ENCODE data around the gene EFNA2.

EFNA2 gene

GRCh38 chr19:1264801-1265614, 20.7 kb upstream of the EFNA2 start:
- Mint-ChIP-seq H3K27me3 (no peaks in the 10 kb centered on the region), H3K27ac (peak overlapping the region; percentile 70), H3K4me3 (peak overlapping the region; percentile 59), H3K4me1 (peaks cover 48% of the 10 kb centered on the region), H3K36me3 (peaks cover under 1% of the 10 kb centered on the region), H3K9me3 (no peaks in the 10 kb centered on the region)

DNA sequence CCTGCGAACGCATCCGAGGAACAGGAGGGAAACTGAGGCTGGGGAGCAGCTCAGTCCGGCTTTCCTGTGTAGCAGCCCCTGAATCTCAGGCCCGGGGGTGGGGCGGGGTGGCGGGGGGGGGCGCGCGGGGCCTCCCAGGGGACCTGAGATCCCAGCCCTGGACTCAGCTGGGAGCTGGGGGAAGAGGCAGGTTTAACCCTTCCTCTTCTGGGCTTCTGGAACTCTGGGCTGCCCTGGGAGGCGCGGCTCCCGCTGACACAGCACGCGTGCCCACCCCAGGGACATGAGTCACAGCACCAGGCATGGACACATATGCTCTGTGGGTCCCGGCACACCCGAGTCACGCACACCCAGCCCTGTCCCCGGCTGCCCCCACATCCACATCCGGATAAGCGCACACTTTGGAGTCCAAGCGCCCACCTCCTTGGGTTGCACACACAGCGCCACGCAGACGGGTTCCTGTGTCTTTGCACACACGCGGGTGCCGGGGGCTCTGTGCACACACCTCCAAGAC, 20.0 kb upstream of the EFNA2 start:
- H3K4me1 Mint-ChIP-seq: peaks cover 54% of the 10 kb centered on the region
- peak overlapping the region; percentile 23 for H3K27ac Mint-ChIP-seq
- H3K36me3 Mint-ChIP-seq: peaks cover 5% of the 10 kb centered on the region
- H3K4me3 Mint-ChIP-seq: peak overlapping the region; percentile 23
- H3K9me3 Mint-ChIP-seq: no peaks in the 10 kb centered on the region
- H3K27me3 Mint-ChIP-seq: no peaks in the 10 kb centered on the region

DNA sequence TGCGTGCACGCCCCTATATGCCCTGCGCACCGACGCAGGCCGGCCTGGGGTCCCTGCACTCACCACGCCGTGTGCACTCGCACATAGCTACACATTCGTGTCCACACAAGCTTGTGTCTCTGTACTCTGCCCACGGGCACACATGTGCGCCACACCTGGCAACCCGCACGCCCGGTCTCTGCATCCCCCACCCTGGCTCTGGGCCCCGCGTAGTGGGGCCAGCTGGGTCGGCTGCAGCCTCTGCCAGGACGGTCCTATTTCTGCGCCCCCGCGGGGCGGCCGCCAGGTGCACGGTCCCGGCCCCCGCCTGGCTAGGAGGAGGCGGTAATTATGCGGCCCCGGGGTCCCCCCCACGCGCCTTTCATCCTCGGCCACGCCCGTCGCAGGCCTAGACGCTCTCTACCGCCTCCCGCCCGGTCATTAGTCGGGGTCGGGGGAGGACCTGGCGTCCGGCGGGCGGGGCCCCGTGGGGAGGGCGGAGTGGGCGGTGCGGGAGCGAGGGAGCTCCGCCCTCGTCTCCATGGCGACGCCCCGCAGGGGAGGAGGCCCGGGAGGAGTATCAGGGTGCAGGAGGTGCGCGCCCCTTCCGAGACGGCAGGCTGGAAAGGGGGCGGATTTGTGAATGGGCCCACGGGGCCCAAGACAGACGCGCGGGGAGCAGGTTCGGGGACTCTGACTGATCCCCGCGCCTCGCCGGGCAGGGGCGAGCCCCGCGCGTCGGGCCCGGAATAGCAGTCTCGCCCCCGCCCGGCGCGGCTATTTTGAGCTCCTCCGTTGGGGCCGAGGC, 19.4 kb upstream of the EFNA2 start:
- H3K4me1 Mint-ChIP-seq: peaks cover 59% of the 10 kb centered on the region
- peak overlapping the region; percentile 23 for H3K4me3 Mint-ChIP-seq
- H3K36me3 Mint-ChIP-seq: peaks cover 11% of the 10 kb centered on the region
- H3K27me3 Mint-ChIP-seq: no peaks in the 10 kb centered on the region
- H3K9me3 Mint-ChIP-seq: no peaks in the 10 kb centered on the region
- H3K27ac Mint-ChIP-seq: no peak overlapping the region

DNA sequence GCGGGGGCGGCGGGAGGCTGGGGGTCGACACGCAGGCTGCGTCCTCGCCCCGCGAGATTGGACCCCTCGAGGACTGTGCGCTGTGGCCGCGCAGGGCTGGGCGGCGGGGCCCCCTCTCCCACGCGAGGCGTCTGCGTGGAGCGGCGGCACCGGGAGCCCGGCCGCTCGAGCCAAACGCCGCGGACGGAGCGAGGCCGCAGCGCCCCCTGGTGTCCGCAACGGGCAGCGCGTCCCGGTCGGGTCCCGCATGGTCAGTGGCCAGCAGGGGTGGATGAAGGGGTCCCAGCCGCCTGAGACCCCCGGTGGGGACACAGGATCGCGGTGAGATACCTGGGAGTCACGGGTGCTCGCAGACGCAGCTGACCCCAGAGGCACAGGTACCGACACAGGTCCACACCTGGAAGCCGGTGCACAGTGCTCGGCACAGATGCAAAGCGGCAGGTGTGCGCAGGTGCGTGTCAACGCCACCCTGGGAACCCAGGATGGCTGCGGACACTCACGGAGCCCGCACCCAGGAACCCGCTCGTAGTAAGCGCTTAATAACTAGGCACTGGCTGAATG, 18.7 kb upstream of the EFNA2 start:
- H3K27me3 Mint-ChIP-seq: no peaks in the 10 kb centered on the region
- no peaks in the 10 kb centered on the region for H3K9me3 Mint-ChIP-seq
- H3K4me3 Mint-ChIP-seq: peak overlapping the region; percentile 60
- H3K4me1 Mint-ChIP-seq: peaks cover 59% of the 10 kb centered on the region
- peaks cover 14% of the 10 kb centered on the region for H3K36me3 Mint-ChIP-seq
- peak overlapping the region; percentile 32 for H3K27ac Mint-ChIP-seq

DNA sequence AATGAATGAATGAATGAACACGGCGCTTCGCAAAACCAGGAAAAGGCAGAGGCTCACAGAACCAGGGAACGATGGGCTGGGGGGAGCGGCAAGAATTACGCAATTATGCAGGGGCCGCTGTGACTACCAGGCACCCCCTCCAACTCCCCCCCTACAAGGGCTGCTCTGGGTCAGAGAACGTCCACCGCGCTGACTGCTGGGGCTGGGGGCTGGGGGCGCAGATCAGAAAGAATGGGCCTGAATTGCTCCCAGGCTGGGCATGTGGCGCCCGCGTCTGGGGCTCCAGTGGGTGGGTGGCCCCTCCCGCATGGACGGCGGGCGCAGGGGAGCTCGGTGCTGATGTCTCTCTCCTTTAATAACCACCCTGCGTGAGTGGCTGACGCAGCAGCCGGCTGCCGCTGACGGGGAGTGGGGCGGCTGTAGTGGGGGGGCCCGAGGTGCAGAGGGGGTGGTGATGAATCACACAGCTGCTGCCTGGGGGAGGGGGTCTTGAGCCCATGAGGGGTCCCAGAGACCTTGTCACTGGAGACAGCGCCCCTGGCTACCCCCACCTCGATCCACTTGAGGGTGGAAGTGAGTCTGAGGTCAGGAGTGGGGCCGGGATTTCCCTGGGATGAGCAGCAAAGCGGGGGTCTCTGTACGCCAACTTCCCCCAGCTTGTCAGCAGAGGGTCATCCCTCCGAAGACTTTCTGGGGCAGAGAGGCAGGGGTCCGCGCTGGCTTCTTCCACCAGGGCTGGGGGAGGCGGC, 18.0 kb upstream of the EFNA2 start:
- Mint-ChIP-seq H3K36me3 (peaks cover 18% of the 10 kb centered on the region), H3K9me3 (no peaks in the 10 kb centered on the region), H3K4me3 (peak overlapping the region; percentile 60), H3K27me3 (no peaks in the 10 kb centered on the region), H3K27ac (peak overlapping the region; percentile 32), H3K4me1 (peaks cover 61% of the 10 kb centered on the region)

- peaks cover 59% of the 10 kb centered on the region for H3K4me1 Mint-ChIP-seq
- H3K27me3 Mint-ChIP-seq: no peaks in the 10 kb centered on the region
- no peaks in the 10 kb centered on the region for H3K9me3 Mint-ChIP-seq
- peaks cover 23% of the 10 kb centered on the region for H3K36me3 Mint-ChIP-seq
- H3K27ac Mint-ChIP-seq: peak overlapping the region; percentile 89
- peak overlapping the region; percentile 70 for H3K4me3 Mint-ChIP-seq
These were observed 17.2 kb upstream of the EFNA2 start for GRCh38 chr19:1268226-1269064.

- H3K36me3 Mint-ChIP-seq: peaks cover 27% of the 10 kb centered on the region
- H3K4me1 Mint-ChIP-seq: peaks cover 64% of the 10 kb centered on the region
- peak within 1 kb of the TSS; percentile 92 for H3K4me3 Mint-ChIP-seq
- H3K27me3 Mint-ChIP-seq: no peaks in the 10 kb centered on the region
- H3K9me3 Mint-ChIP-seq: no peaks in the 10 kb centered on the region
- peak within 1 kb of the TSS; percentile 92 for H3K27ac Mint-ChIP-seq
These were observed 16.6 kb upstream of the EFNA2 start, which contains the start of gene CIRBP for GRCh38 chr19:1269065-1269477. CIRBP (plus strand) TSS chr19:1269332; CDS start chr19:1270934, 1,602 bp downstream.

DNA sequence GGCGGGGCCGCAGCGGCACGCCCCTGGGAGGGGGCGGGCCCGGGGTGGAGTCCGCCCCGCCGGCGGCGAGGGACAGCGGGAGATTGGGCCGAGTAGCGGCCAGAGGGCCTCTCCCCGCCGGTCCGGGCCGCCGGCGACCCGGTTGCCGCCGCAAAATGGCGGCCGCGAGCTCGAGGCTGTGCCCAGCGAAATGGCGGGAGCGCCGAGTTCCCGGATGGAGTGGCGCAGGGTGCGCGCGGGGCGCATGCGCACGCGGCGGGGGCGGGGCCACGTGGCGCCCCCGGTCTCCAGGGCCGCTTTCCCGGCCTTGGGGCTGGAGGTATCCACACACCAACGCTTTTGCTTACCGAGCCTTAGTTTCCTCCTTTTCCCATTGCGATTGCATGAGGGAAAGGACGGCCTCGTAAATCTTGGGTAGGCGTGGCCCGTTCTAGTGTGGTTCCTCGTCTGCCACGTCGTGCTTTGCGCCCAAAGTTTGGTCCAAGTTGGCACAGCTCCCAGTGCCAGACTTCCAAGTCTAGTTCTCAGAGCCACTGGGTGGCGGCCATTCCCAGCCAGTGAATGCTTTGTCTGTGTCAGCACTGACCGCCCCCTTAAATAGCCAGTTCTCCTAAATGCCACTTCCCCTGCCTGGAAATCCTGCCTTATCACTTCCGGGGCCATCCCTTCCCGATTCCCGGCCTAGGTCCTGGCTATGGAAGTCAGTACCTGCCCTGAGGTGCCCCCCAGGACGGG, 16.0 kb upstream of the EFNA2 start:
- H3K36me3 Mint-ChIP-seq: peaks cover 27% of the 10 kb centered on the region
- no peaks in the 10 kb centered on the region for H3K27me3 Mint-ChIP-seq
- no peaks in the 10 kb centered on the region for H3K9me3 Mint-ChIP-seq

GRCh38 chr19:1270213-1270853, 15.3 kb upstream of the EFNA2 start:
- H3K27me3 Mint-ChIP-seq: no peaks in the 10 kb centered on the region
- peaks cover 59% of the 10 kb centered on the region for H3K4me1 Mint-ChIP-seq
- peak overlapping the region; percentile 92 for H3K4me3 Mint-ChIP-seq
- peak overlapping the region; percentile 92 for H3K27ac Mint-ChIP-seq
- H3K36me3 Mint-ChIP-seq: peaks cover 27% of the 10 kb centered on the region
- no peaks in the 10 kb centered on the region for H3K9me3 Mint-ChIP-seq

More for the DNA sequence above, 16.0 kb upstream of the EFNA2 start:
- Mint-ChIP-seq H3K4me1 (peaks cover 63% of the 10 kb centered on the region), H3K4me3 (peak overlapping the region; percentile 92), H3K27ac (peak overlapping the region; percentile 92)

- peaks cover 54% of the 10 kb centered on the region for H3K4me1 Mint-ChIP-seq
- H3K9me3 Mint-ChIP-seq: no peaks in the 10 kb centered on the region
- peak overlapping the region; percentile 90 for H3K27ac Mint-ChIP-seq
- H3K27me3 Mint-ChIP-seq: no peaks in the 10 kb centered on the region
- H3K36me3 Mint-ChIP-seq: peaks cover 27% of the 10 kb centered on the region
- peak overlapping the region; percentile 92 for H3K4me3 Mint-ChIP-seq
These were observed 14.7 kb upstream of the EFNA2 start for GRCh38 chr19:1270854-1271527.

DNA sequence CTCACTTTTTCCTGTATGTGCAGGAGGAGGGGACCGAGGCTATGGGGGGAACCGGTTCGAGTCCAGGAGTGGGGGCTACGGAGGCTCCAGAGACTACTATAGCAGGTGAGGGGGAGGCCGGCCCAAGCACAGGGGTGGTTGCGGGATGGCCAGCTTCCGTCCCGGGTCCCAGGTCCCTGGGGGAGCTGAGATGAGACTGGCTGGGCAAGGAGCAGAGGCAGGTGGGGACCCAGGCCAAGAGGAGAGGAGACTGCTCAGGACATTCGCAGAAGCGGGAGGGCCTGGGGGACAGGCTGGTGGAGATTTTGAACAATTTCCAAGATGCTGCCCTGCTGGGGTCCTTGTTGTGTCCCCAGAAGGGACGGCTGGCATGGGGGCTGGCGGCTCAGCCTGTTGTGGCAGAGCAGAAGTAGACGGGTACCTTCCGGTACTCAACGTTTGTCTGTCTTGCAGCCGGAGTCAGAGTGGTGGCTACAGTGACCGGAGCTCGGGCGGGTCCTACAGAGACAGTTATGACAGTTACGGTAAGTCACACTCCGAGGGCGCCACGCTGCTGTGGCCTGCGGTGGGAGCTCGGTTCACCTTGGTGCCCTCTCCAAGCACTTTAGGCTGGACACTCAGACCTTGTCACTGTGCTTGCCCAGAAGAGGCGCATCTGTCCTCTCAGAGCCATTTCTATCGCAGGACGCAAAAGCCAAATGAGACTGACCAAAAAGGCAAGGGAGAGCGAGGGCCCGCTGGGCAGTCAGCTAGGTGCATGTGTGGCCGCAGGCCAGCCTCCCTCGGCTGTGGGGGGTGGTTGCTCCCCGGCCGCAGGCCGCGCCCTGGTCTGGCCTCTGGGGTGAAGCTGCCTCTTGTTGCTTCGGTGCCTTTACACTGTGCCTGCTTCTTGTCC, 13.9 kb upstream of the EFNA2 start:
- H3K27me3 Mint-ChIP-seq: no peaks in the 10 kb centered on the region
- peaks cover 27% of the 10 kb centered on the region for H3K36me3 Mint-ChIP-seq
- peak overlapping the region; percentile 92 for H3K4me3 Mint-ChIP-seq
- H3K4me1 Mint-ChIP-seq: peaks cover 55% of the 10 kb centered on the region
- H3K9me3 Mint-ChIP-seq: no peaks in the 10 kb centered on the region
- H3K27ac Mint-ChIP-seq: peak overlapping the region; percentile 90

Data from activated naive CD4-positive, alpha-beta T cell treated with anti-CD3 and anti-CD28 coated beads, Interleukin-2, amount 50 U/mL, for 24 hours (primary cell).